GM15510 (cell line): ENCODE measurements around the gene AMDHD2.

ENCODE experiments used
- POLR2A ChIP-seq: IDR thresholded peaks from 3 replicates; pipeline ENCODE4 v1.6.1; 2011; ENCODE audit warnings: borderline replicate concordance; ENCODE audit not compliant: insufficient read length; ENCODE audit errors: extremely low read depth

AMDHD2 gene

DNA sequence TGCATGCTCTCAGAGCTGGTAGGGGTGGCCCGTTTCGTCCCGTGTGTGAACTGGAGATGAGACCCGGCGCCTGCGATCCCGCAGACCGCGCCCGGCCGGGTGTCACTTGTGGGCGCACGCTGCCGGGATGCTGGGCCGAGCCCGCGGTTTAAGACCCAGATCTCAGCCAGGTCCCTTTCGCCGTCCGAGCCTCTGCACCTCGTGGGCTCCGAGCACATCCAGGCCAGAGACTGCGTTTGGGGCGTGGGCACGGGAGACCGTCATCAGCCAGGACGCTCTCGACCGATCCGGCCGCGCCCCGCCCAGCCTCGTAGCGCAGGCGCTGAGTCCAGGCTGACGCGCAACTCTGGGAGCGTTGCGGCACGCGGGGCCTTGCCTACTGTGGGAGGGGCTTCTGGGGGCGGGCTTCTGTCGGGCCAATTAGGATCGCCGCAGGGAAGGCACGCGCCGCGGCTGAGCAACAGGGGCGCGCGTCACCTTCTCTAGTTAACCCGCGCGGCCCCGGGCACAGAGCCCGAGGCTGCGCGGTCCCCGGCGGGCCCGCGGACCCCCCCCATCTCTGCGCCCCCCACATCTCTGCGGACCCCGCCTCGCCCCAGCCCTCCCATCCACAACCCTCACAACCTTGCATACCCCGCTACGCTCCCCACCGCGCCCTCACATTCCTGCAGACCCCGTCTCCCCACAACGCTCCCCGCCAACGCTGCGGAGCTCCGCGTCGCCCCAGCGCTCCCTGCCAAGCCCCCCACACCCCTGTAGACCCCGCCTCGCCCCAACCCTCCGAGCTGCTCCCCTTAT lies 11.7 kb downstream of the AMDHD2 start:
- peak; percentile 86 for TF ChIP-seq POLR2A

- no peak for TF ChIP-seq POLR2A
Measured at GRCh38 chr16:2532494-2533141, 12.4 kb downstream of the AMDHD2 start.

GRCh38 chr16:2533912-2534311 lies 13.7 kb downstream of the AMDHD2 start:
- no peak for TF ChIP-seq POLR2A

DNA sequence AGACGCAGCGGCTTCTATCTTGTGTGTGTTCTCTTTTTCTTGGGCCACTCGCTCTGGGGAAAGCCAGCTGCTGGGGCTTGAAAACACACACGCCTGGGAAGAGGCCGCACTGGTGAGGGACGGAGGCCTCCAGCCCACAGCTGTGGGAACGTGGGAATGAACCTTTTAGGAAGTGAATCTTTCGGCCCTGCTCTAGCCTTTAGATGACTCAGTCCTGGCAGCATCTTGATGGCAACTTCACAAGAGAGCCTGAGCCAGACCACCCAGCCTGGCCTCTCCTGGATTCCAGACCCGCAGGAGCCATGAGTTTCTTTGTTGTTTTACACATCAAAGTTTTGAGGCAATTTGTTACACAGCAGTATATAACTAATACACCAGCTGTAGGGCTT lies 15.4 kb downstream of the AMDHD2 start:
- TF ChIP-seq POLR2A, result no peak

DNA sequence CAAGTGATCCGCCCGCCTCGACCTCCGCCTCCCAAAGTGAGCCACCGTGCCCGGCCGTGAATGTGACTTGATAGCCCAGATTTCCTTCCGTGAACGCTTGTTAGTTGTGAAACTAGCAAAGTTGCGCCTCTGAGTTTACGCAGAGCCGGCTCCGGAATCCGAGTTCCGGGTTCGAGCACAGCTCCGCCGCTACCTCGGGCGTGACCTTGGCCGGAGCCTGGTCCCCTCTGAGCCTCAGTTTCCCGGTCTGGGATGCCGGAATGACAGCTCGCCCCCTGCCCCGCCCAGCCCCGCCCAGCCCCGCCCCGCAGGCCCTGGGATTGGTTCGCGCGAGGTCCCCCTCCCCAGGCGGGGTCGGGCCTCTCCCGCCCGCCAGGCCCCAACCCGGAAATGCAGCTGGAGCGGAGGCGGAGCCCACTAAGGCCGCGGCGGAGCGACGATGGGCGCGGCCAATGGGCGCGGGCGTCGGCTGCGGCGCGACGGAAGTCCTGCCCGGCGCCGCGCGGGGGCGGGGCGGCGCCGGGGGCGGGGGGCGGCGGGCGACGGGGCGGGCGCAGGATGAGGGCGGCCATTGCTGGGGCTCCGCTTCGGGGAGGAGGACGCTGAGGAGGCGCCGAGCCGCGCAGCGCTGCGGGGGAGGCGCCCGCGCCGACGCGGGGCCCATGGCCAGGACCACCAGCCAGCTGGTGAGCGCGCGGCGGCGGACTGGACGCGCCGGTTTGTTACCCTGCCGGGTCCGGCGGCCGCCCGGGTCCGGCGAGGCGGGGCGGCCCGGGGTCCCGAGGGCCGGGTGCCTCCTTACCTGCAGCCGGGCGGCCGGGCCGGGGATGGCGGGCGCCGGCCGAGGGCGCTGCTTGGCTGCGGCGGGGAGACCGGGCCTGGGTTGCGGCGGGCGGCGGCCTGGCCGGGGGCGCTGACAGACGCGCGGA lies 17.5 kb downstream of the AMDHD2 start, which contains the start of gene PDPK1:
TSS of gene PDPK1 (plus strand) at position 571 of the 929 bp plus-strand sequence. CDS start at position 663, 92 bp downstream.
- TF ChIP-seq POLR2A, result peak; percentile 58
